Sigmoid colon (tissue), 4 donors: ENCODE results near the gene SOCS7.

Experiments
- EP300 ChIP-seq, 4 donors: sonication (generic); formaldehyde crosslinking; IDR thresholded peaks; one replicate each; pipeline ENCODE4 v1.6.1; 2017; ENCODE audit warnings: antibody characterized with exemption in 4 of 4
- POLR2A ChIP-seq, 2 donors: fragments of 450-650 bp; IDR thresholded peaks; one replicate each; pipeline ENCODE4 v1.6.1; 2016; ENCODE audit warnings: antibody characterized with exemption in 2 of 2, mild to moderate bottlenecking in 2 of 2, moderate library complexity in 2 of 2
- POLR2AphosphoS5 ChIP-seq, 4 donors: sonication (generic); formaldehyde crosslinking; IDR thresholded peaks; one replicate each; pipeline ENCODE4 v1.6.1; 2017; ENCODE audit warnings: antibody characterized with exemption in 4 of 4
- TF ChIP-seq, protein P1 (sequence below), 4 experiments: fragments of 450-650 bp in 3 of 4; fragments of 200-600 bp in 1 of 4; IDR thresholded peaks; one replicate each; pipeline ENCODE4 v1.5.1; 2016 to 2019; ENCODE audit warnings: antibody characterized with exemption in 4 of 4, mild to moderate bottlenecking in 3 of 4, moderate library complexity in 2 of 4

DNA sequence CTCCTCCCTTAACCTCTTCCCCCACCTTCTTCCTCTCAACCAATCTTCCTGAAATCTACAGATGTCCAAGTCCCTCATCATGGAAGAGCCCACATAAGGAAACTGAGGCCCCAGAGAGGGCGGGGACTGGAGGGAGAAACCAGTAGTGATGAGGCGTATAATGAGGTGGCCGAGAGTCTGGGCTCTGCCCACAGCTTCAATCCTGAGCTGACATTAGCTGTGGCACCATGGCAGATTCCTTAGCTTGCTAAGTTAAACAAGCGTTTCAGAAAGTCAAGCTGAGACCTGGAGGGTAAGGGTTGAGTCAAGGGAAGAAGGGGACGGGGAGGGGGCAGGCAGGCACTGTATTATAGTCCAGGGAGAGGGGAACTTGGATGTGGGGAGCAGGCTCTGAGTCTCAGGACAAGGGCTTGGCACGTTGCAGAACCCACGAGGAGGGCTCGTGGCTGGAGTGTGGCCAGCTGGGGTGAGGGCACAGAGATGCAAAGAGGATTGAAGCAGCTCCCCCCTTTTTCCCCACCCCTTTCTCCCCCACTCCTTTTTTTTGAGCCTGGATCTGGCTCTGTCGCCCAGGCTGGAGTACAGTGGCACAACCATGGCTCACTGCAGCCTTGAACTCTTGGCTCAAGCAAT, 89.9 kb downstream of the SOCS7 start:
- TF ChIP-seq, protein P1, sequence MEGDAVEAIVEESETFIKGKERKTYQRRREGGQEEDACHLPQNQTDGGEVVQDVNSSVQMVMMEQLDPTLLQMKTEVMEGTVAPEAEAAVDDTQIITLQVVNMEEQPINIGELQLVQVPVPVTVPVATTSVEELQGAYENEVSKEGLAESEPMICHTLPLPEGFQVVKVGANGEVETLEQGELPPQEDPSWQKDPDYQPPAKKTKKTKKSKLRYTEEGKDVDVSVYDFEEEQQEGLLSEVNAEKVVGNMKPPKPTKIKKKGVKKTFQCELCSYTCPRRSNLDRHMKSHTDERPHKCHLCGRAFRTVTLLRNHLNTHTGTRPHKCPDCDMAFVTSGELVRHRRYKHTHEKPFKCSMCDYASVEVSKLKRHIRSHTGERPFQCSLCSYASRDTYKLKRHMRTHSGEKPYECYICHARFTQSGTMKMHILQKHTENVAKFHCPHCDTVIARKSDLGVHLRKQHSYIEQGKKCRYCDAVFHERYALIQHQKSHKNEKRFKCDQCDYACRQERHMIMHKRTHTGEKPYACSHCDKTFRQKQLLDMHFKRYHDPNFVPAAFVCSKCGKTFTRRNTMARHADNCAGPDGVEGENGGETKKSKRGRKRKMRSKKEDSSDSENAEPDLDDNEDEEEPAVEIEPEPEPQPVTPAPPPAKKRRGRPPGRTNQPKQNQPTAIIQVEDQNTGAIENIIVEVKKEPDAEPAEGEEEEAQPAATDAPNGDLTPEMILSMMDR (IDR thresholded peaks at IDR 0.05), result no peak
- TF ChIP-seq POLR2AphosphoS5 (IDR thresholded peaks at IDR 0.05) (no peak), POLR2A (IDR thresholded peaks at IDR 0.05) (no peak), EP300 (IDR thresholded peaks at IDR 0.05) (no peak)
